Activated effector memory CD4-positive, alpha-beta T cell treated with anti-CD3 and anti-CD28 coated beads, Interleukin-2, amount 50 U/mL, for 16 hours (primary cell): Measurements from ENCODE around the gene TEAD2.

Experiments
- DNase-seq: peaks from one replicate; pipeline ENCODE4 v3.0.0-alpha.2; 2020

Gene TEAD2

DNA sequence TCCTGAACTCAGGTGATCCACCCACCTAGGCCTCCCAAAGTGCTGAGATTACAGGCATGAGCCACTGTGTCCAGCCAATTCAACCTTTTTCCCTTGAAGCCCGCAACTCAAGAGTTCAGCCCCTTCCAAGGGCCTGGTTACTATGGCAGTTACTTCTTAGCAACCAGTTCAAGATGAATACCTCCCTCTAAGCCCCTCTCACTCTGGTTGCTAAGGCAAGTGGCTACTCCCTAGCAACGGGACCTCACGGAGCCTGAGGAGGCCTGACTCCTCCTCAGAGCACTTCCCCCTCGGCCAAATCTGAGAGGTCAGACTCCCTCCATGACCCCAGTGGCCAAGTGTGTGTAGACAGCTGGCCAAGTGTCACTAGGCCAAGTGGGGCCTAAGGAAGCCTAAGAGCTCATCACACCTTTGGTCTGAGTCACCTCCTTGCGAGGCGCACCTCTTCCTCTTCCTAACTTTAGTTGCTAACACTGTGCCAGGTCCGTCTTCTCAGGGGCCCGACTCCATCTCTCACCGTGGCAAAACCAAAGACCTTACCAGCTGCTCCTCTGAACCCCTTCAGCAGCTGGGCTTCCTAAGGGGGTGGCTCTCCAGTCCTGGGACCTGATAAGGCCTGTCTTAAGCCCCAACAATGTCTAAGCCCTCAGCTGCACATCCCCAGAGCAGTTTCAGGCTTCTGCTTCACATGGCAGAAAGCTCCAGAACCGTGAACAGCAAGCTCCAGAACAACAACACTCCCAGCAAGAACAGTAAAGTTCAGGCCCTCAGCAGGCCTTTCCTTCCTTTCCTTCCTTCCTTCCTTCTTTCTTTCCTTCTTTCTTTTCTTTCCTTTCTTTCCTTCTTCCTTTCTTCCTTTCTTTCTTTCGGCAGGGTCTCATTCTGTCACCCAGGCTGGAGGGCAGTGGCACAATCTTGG lies 17.5 kb downstream of the TEAD2 start:
- DNase-seq, result no peak

DNA sequence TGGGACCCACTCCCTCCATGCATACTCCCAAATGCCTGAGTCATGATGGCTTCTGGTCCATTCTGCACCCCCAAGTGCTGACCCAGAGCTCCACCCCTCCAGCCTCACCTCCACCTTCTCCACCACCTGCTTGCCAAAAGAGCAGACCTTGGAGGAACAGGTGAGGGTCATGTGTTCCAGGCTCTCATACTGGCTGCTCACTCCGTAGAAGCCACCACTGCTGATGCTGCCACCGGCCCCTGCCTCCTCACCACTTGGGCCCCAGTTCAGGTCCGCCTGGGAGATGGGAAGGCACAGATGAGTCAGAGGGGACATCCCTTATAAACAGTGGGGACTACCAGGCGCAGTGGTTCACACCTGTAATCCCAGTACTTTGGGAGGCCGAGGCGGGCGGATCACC lies 19.1 kb downstream of the TEAD2 start:
- DNase-seq, result peak; percentile 14

DNA sequence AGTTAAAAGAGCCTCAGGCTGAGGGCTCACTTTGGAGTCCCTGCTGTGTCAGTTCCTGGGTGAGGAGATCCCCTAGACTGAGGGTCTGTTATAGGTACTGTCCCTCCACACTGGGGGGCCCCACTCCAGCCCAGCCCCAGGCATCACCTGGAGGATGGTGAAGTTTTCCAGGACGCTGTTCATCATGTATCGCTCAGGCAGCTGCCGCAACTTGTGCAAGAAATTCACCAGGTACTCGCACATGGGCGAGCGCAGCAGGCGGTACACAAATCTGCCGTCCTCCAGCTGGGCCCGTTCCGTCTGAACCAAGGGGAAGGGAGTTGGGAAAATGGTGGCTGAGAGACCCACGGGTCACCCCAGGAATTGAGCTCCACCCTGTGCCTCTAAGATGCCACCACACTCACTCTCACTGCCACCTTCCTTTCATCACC lies 19.9 kb downstream of the TEAD2 start:
- DNase-seq, result peak; percentile 39

DNA sequence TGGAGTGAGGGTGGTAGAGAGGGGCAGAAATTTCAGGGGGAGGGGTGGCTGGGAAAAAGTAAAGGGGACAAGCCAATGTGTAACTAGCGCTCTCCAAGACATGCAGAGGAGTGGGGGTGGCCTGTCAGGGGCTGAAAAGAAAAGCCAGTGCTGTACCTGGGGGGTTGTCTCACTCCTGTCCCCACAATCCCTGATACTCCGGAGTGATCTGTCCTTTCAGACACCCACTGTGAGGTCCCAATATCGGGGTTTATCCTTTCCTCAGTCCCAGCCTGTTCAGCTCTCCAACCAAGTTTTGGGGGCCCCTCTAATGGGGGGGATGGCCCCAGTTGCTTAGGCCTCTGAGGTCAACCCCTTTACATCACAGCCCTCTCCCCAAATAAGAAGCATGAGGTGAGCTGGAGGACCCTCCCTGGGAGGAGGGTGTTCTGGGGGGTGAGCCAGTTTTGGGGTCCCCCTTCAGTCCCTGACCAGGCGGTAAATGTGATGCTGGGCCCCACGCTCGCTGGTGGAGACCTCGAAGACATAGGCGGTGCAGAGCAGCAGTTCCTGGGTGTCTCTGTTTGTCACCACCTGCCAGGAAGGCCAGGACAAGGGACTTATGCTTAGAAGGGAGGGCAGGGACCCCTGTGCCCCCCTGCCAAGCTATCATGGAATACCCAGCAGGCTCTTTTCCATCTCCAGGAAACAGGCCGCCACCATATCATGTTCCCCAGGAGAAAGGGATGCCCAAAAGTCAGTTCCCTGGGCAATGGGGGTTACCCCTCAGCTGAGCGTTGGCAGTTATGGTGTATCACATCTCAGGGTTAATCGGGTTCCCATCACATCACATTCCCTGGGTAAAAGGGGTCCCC lies 21.1 kb downstream of the TEAD2 start:
- peak; percentile 43 for DNase-seq

DNA sequence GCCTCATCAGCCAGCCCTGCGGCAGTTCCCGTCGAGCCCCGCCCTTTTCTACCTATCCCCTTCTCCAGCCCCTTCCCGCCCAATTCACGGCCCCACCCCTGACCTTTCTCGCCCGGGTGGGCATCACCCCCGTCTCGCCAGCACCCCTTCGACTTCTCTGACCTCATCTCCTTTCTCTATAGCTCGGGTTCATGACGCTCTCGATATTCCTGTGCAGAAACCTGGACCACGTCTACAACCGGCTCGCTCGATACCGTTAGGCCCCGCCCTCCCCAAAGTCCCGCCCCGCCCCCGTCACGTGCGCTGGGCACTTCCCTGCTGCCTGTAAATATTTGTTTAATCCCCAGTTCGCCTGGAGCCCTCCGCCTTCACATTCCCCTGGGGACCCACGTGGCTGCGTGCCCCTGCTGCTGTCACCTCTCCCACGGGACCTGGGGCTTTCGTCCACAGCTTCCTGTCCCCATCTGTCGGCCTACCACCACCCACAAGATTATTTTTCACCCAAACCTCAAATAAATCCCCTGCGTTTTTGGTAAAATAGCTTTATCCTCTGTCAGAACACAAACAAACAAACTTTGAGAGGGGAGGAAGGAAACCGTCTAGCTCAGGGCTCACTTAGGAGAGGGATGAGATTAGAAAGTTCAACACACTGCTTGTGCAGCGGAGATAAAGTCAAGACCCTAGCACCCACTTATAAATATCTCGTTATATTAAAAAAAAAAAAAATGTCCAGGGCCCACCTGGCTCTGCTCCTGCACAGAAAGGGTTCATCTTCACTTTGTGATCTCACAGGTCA lies 21.9 kb downstream of the TEAD2 start:
- peak; percentile 58 for DNase-seq

DNA sequence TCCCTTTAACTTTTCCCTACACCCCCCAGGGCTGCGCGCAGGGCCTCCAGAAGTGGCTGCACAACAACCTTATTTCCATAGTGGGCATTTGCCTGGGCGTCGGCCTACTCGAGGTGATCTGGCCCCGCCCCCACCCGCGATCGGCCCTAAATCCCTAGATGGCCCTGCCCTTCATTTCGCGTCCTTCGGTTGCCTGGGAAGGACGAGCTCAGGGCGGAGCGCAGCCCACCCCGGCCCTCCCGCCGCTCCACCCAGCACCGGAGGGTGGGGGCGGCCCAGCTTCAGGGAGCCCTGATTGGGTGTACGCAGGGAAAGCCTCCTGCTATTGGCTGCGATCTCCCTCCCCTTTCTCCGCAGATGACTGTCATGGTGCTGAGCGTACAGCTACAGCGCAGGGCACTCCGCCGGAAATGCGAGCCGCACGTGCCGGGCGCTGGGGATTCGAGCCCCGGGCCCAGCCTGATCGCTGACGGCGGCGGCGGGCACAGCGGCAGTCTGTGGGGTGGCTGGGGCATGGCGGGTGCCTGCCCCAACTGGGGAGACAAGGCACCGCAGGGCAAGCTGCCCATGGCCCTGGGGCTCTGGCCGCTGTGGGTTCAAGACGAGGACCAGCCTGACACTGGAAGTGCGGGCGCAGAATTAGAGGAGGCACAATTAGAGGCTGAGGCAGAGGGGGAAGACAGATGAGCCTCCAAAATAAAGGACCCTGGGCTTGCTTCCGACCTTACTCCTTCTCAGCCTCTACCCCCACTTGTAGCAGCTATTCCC lies 22.7 kb downstream of the TEAD2 start:
- peak; percentile 54 for DNase-seq

DNA sequence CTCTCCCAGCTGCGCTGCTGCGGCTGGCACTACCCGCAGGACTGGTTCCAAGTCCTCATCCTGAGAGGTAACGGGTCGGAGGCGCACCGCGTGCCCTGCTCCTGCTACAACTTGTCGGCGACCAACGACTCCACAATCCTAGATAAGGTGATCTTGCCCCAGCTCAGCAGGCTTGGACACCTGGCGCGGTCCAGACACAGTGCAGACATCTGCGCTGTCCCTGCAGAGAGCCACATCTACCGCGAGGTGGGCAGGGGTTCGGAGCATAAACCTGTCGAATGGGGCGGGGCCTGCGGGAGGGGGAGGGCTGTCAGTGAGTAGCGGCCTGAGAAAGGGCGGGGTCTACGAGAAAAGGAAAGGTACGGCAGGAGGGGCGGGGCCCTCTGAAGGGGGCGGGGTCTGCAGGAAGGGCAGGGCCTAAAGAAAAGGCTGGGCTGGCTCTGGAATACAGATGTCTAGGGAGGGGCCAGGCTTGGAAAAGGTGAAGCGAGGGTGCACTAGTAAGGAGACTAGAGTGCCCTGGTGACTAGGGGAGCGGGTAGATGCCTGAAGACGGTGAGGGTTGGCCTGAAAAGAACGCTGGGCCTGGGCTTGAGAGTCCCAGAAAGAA lies 23.4 kb downstream of the TEAD2 start:
- DNase-seq, result peak; percentile 63

DNA sequence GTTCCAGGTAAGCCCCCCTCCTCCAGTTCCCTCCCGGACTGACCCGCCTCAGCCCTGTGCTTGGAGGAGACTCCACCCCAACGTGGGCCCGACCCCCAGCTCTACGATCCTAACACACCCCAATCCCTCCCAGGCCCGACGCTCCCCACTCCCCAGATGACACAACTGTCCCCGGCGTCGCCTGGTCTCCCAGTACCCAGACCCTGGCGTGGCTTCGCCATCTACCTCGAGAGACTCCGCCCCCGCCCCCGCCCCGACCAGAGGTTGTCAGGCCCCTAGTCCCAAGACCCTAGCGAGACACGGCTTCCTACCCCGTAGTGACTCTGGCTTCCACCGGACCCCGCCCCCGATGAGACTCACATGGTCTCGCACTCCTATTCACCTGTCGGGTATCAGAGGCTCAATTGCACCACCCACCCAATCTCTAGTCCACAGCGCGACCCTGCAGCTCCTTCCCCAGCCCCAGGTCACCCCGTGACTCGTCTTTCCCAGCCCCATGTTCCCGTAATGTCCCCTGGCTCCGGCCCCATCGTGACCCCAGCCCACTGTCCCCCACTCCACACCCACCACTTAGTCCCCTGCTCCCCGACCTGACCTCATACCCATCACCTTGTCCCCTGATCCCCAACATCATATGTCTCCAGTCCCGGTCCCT lies 24.1 kb downstream of the TEAD2 start:
- peak; percentile 57 for DNase-seq

DNA sequence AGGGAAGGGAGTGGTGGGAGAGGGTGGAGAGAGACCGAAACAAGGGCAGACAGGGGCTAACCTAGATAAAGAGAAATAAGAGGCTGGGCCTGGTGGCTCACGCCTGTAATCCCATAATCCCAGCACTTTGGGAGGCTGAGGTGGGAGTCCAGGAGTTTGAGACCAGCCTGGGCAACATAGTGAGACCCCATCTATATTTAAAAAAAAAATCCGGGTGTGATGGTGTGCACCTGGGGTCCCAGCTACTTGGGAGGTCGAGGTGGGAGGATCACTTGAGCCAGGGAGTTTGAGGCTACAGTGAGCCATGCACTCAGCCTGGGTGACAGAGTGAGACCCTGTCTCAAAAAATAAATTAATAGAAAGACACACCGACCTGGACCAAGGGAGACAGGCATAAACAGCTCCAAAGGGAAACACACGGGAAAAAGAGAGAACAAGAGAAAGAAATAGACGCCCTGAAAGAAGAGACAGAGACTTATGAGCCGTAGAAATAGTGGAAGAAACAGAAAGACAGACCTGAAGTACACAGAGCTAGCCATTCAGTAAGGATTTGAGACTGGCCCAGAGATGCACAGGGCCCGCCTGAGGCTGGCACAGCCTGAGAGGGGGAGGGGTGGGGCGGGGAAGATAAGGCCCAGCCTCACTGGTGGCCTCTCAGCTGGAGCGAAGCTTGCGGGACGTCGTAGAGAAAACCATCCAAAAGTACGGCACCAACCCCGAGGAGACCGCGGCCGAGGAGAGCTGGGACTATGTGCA lies 24.8 kb downstream of the TEAD2 start:
- DNase-seq, result peak; percentile 16

DNA sequence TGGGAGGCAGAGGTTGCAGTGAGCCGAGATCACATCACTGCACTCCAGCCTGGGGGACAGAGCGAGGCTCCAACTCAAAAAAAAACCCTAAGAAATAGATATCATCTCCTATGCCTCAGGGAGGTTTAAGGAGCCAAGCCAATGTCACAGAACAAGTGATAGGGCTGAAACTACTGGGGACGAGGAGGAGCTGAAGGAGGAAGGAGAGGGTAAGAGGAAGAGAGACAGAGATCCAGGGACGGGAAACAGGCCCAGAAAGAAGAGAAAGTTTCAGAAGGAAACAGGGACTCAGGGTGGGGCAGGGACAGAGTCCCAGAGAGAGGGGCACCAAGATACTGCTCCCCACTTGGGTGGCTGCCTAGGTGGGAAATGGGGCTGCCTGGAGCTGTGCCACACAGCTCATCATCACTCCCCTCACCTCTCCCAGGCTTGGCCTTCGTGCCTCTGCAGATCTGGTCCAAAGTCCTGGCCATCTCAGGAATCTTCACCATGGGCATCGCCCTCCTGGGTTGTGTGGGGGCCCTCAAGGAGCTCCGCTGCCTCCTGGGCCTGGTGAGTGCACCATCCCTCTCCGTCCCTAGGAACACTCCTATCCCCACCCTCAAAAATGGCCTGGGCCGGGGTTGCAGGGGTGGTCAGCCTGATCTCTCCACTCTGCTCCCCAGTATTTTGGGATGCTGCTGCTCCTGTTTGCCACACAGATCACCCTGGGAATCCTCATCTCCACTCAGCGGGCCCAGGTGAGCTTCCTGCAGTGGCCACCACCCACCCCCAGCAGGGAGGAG lies 25.5 kb downstream of the TEAD2 start:
- DNase-seq, result peak; percentile 59

DNA sequence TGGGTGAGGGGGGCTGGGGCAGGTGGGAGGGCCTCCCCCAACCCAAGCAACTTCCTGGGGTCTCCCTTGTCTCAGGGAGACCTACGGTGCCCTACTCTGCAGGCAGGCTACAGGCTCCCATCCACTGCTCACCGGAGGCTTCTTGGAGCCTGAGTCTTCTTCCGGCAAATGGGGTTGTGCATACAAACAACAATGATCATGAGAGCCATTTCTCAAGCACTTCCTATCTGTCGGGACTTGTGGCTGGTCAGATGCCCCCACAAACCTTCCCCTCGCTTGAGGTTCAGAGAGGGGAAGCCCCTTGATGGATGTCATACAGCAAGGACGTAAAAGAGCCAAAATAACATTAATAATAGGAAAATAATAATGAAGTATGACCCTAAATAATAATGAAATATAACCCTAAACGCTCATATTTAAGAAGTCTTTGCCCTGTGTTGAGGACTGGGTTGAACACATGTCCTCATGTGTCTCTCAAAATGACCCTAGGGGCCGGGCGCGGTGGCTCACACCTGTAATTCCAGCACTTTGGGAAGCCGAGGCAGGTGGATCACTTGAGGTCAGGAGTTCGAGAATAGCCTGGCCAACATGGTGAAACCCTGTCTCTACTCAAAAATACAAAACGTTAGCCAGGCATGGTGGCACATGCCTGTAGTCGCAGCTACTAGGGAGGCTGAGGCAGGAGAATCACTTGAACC lies 26.3 kb downstream of the TEAD2 start:
- DNase-seq, result peak; percentile 54

DNA sequence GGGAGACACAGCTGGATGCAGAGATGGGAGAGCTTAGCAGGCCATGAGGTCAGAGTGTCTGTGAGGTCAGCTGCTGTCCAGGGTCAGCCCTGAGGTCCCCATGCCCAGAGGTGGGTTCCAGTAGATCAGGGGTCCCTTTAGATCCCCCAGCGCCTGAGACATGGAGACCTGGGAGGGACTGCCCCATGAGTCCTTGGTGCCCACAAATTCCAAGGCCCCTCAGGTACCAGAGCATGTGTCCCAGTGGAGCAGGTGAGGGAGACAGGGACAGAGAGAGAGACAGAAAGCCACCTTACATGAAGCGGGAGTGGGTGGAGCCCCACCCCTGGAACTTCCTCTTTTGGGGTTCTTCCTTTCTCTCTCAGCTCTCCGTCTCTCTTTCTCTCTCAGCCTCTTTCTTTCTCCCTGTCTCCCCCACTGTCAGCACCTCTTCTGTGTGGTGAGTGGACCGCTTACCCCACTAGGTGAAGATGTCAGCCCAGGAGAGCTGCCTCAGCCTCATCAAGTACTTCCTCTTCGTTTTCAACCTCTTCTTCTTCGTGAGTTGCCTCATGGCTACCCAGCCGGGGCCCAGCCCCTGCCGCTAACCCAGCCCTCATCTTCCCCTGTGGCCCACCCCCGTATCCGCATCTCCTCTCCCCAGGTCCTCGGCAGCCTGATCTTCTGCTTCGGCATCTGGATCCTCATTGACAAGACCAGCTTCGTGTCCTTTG lies 27.0 kb downstream of the TEAD2 start, which contains the start of gene CD37:
CD37 (plus strand) TSS at position 336 of the 713 bp plus-strand sequence; CDS start at position 471, 135 bp downstream.
- DNase-seq, result peak; percentile 84

DNA sequence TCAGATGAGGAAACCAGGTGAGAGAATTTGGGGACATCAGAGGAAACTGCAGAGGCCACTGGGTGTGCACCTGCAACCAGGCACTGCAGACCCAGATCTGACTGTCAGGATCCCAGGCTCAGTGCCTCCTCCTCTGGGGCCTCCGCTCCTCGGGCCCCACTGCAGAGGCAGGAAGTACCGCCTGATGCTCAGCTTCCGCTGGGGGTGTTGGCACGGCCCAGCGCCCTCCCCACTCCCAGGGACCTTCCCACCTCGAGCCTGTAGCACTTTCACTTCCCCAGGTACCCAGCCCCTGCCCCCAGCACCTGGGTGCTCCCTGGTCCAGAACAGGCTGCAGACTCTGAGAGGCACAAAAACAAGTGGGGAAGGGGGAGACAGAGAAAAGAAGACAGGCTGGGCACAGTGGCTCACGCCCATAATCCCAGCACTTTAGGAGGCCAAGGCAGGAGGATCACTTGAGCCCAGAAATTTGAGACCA lies 28.4 kb downstream of the TEAD2 start:
- peak; percentile 89 for DNase-seq

DNA sequence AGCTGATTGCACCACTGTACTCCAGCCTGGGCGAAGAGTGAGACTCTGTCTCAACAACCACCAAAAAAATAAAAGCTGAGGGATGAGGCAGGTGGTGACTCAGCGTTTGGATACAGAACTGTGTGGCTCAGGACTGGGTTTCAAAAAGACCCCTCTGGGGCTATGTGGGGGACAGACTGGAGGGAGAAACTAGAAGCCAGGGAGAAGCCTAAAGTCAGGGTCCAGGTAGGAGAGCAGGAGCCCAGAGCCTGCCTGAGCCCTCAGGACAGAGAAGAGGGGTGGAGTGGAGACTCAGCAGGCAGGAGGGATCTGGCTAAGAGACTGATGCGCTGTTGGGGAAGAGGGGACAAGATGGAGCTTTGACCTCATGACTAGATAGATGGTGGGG lies 28.8 kb downstream of the TEAD2 start:
- no peak for DNase-seq

DNA sequence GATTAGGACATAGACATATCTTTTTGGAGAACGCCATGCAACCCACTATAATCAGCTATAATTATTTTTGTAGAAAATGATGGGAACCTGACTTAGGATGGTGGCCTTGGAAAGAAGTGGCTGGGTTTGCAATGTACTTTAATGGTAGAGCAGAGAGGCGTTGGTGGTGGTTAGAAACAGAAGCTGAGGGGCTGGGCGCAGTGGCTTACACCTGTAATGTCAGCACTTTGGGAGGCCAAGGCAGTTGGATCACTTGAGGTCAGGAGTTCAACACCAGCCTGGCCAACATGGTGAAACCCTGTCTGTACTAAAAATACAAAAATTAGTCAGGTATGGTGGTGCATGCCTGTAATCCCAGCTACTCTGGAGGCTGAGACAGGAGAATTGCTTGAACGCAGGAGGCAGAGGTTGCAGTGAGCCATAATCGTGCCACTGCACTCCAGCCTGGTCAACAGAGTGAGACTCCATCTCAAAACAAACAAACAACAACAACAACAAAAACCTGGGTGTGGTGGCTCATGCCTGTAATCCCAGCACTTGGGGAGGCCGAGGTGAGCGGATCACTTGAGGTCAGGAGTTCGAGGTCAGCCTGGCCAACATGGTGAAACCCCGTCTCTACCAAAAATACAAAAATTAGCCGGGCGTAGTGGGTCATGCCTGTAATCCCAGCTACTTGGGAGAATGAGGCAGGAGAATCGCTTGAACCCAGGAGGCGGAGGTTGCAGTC lies 29.4 kb downstream of the TEAD2 start:
- peak; percentile 57 for DNase-seq

DNA sequence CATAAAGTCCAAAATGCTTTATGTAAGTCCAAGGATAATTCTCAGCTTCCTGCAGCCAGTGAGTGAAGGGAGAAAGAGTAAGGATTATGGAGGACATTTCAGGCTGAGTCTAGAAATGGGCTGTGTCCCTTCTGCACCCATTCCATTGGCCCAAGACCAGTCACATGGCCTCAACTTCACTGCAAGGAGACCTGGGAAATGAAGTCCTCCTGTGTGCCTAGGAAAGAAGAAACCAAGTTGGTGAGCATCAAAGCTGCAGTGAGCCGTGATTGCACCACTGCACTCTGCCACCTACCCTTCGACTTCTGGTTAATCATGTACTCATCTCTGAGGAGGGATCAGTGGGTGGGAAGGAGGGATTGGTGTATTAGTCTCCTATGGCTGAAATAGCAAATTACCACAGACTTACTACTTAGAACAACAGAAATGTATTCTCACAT lies 30.6 kb downstream of the TEAD2 start:
- peak; percentile 86 for DNase-seq

DNA sequence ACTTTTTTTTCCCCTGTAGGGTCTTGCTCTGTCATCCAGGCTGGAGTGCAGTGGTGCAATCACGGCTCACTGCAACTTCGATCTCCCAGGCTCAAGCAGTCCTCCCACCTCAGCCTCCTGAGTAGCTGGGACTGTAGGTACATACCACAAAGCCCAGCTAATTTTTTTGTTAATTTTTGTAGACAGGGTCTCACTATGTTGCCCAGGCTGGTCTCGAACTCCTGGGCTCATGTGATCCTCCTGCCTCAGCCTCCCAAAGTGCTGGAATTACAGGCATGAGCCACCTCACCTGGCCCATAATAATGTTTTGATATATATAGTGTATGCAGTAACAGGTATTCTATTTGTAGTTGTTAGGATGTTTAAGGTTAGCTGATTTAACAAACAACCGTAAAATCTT lies 31.0 kb downstream of the TEAD2 start:
- DNase-seq, result peak; percentile 36
